GM23338 (cell line): ENCODE results near the gene SLC17A6. TPM values are rescaled to one million over a fixed set of nuclear protein-coding genes. Genes with fewer than 3 reads are reported as not detected.

Source experiments
- ATAC-seq: fragments of 200-7000 bp; cut with Tn5 transposase; 3 replicates; pipeline ENCODE4 v1.9.1; 2020
- DNase-seq: peaks from one replicate; pipeline ENCODE4 v3.0.0-alpha.2; 2015; ENCODE audit warnings: low spot score
- H2AFZ ChIP-seq: fragments of 200-600 bp; sonication (generic); 2 replicates; pipeline ENCODE4 v1.8.0; 2016; ENCODE audit warnings: antibody characterized with exemption, mild to moderate bottlenecking, moderate library complexity
- H3F3A ChIP-seq: fragments of 200-600 bp; sonication (generic); replicated peaks from 2 replicates; pipeline ENCODE4 v1.8.0; 2017; ENCODE audit warnings: antibody characterized with exemption, mixed run types, low read depth
- H3K27ac ChIP-seq: fragments of 200-600 bp; sonication (generic); 2 replicates; pipeline ENCODE4 v1.6.1; 2016; ENCODE audit warnings: low read depth
- H3K27me3 ChIP-seq: fragments of 200-600 bp; sonication (generic); 2 replicates; pipeline ENCODE4 v1.8.0; 2016; ENCODE audit warnings: mild to moderate bottlenecking, mixed run types, moderate library complexity; ENCODE audit not compliant: insufficient read depth
- H3K36me3 ChIP-seq: fragments of 200-600 bp; sonication (generic); 2 replicates; pipeline ENCODE4 v1.8.0; 2016; ENCODE audit warnings: mild to moderate bottlenecking; ENCODE audit not compliant: insufficient read depth
- H3K4me1 ChIP-seq: fragments of 200-600 bp; sonication (generic); 2 replicates; pipeline ENCODE4 v1.8.0; 2016; ENCODE audit warnings: mild to moderate bottlenecking, moderate library complexity; ENCODE audit not compliant: insufficient read depth
- H3K4me2 ChIP-seq: fragments of 200-600 bp; sonication (generic); 2 replicates; pipeline ENCODE4 v1.7.1; 2017; ENCODE audit warnings: mixed run types
- H3K4me3 ChIP-seq: fragments of 200-600 bp; sonication (generic); 2 replicates; pipeline ENCODE4 v1.6.1; 2016; ENCODE audit warnings: mixed run types
- H3K79me2 ChIP-seq: fragments of 200-600 bp; sonication (generic); replicated peaks from 2 replicates; pipeline ENCODE4 v1.8.0; 2017; ENCODE audit warnings: mild to moderate bottlenecking; ENCODE audit not compliant: insufficient read depth
- H3K9me2 ChIP-seq: fragments of 200-600 bp; sonication (generic); 2 replicates; pipeline ENCODE4 v1.8.0; 2017; ENCODE audit not compliant: insufficient read depth
- H4K20me1 ChIP-seq: fragments of 200-600 bp; sonication (generic); replicated peaks from 2 replicates; pipeline ENCODE4 v1.8.0; 2017; ENCODE audit warnings: mild to moderate bottlenecking; ENCODE audit not compliant: insufficient read depth
- H3K27ac Mint-ChIP-seq: 2 replicates; pipeline ENCODE4 v1.8.0; 2020; ENCODE audit warnings: inconsistent platforms, mild to moderate bottlenecking, moderate library complexity, mixed read lengths
- H3K27me3 Mint-ChIP-seq: 3 replicates; pipeline ENCODE4 v1.8.0; 2022; ENCODE audit warnings: low read depth, mild to moderate bottlenecking, moderate library complexity, mixed read lengths, inconsistent platforms; ENCODE audit not compliant: insufficient read depth, poor library complexity
- H3K36me3 Mint-ChIP-seq: 3 replicates; pipeline ENCODE4 v1.8.0; 2021; ENCODE audit warnings: low read depth, mild to moderate bottlenecking, inconsistent platforms, moderate library complexity, mixed read lengths
- H3K4me1 Mint-ChIP-seq: 3 replicates; pipeline ENCODE4 v1.8.0; 2020; ENCODE audit warnings: mild to moderate bottlenecking, inconsistent platforms, mixed read lengths
- H3K4me3 Mint-ChIP-seq: 3 replicates; pipeline ENCODE4 v1.8.0; 2021; ENCODE audit warnings: moderate library complexity, mild to moderate bottlenecking, inconsistent platforms, mixed read lengths
- H3K9me3 Mint-ChIP-seq: 3 replicates; pipeline ENCODE4 v1.8.0; 2020; ENCODE audit warnings: moderate library complexity, mild to moderate bottlenecking, inconsistent platforms, mixed read lengths
- CREB1 ChIP-seq: fragments of 250-450 bp; sonication (Bioruptor Pico); IDR thresholded peaks from 2 replicates; pipeline ENCODE4 v1.5.0; 2020; ENCODE audit warnings: low read depth, mild to moderate bottlenecking, moderate library complexity
- EZH2 ChIP-seq: fragments of 200-600 bp; sonication (generic); IDR thresholded peaks from one replicate; pipeline ENCODE4 v1.8.0; 2017; ENCODE audit warnings: antibody characterized with exemption, mild to moderate bottlenecking, low read depth; ENCODE audit not compliant: unreplicated experiment
- EZH2phosphoT487 ChIP-seq: fragments of 200-600 bp; sonication (generic); IDR thresholded peaks from one replicate; pipeline ENCODE4 v1.8.1; 2018; ENCODE audit warnings: antibody characterized with exemption; ENCODE audit not compliant: unreplicated experiment
- JUNB ChIP-seq: IDR thresholded peaks from one replicate; pipeline ENCODE4 v1.6.1; 2016; ENCODE audit warnings: antibody characterized with exemption; ENCODE audit not compliant: unreplicated experiment
- NANOG ChIP-seq: IDR thresholded peaks from 2 replicates; pipeline ENCODE4 v1.6.1; 2016; ENCODE audit warnings: antibody characterized with exemption, borderline replicate concordance
- POLR2AphosphoS5 ChIP-seq: IDR thresholded peaks from 2 replicates; pipeline ENCODE4 v1.6.1; 2016; ENCODE audit warnings: antibody characterized with exemption, low read depth
- STAT1 ChIP-seq: IDR thresholded peaks from one replicate; pipeline ENCODE4 v1.6.1; 2016; ENCODE audit warnings: antibody characterized with exemption; ENCODE audit not compliant: unreplicated experiment
- ZNF114 ChIP-seq: fragments of 250-450 bp; sonication (Bioruptor Pico); IDR thresholded peaks from 2 replicates; pipeline ENCODE4 v1.5.0; 2020; ENCODE audit warnings: mild to moderate bottlenecking, moderate library complexity
- ZNF331 ChIP-seq: fragments of 250-450 bp; sonication (Bioruptor Pico); IDR thresholded peaks from 2 replicates; pipeline ENCODE4 v1.5.0; 2020; ENCODE audit warnings: low read depth, mild to moderate bottlenecking, moderate library complexity
- polyA plus RNA-seq: library from polyadenylated mRNA; unstranded; fragments of >200 nt; fragmentation: Nextera tagmentation; extraction: Ambion mirVana; gene quantifications from 2 replicates; pipeline ENCODE4 v1.2.1, GENCODE V29; 2016
- total RNA-seq: library from RNA; depleted of rRNA; stranded (reverse); fragments of >200 nt; shearing (Covaris generic); gene quantifications from 2 replicates; pipeline ENCODE4 v1.2.3, GENCODE V29; 2014
- TF ChIP-seq, protein P1 (sequence below): IDR thresholded peaks from one replicate; pipeline ENCODE4 v1.6.1; 2018; ENCODE audit warnings: antibody characterized with exemption; ENCODE audit not compliant: unreplicated experiment
- TF ChIP-seq, protein P2 (sequence below): IDR thresholded peaks from 2 replicates; pipeline ENCODE4 v1.6.1; 2016; ENCODE audit warnings: antibody characterized with exemption
- TF ChIP-seq, protein P3 (sequence below), 2 experiments: fragments of 200-600 bp in 1 of 2; sonication (generic) in 1 of 2; conservative IDR thresholded peaks; 2 replicates each; pipeline versions ENCODE4 v1.5.1 to v1.6.1; 2016 to 2017; ENCODE audit warnings: antibody characterized with exemption in 2 of 2, low read depth in 2 of 2, mild to moderate bottlenecking in 2 of 2, moderate library complexity in 1 of 2
- TF ChIP-seq, protein P4 (sequence below): fragments of 250-450 bp; sonication (Bioruptor Pico); IDR thresholded peaks from 2 replicates; pipeline ENCODE4 v1.5.0; 2020; ENCODE audit warnings: mild to moderate bottlenecking, moderate library complexity

The SLC17A6 gene
- total and polyA plus RNA-seq, 2 experiments from 2014 or later, result 0.31 TPM

DNA sequence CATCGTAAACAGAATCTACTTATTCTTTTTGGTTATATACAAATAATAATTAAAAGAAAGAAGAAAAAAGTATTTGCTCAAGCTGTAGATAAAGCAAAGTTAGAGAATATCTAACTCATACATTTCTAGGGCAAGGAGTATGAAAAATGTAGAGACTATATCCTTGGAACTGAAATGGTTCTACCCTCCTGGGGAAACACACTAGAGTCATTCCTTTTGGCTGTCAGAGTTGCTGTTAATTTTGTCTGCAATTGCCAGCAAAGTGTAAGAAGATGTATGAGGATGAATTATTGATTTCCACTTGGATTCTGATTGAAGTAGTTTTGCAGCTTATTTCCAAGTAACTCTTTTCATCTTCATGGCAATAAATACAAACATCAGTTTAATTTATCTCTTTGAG, 69.1 kb downstream of the SLC17A6 start:
- Mint-ChIP-seq H3K27ac (no peak overlapping the region), H3K4me1 (peaks cover 22% of the 10 kb centered on the region), H3K4me3 (no peak overlapping the region), H3K9me3 (no peaks in the 10 kb centered on the region), H3K27me3 (no peaks in the 10 kb centered on the region), H3K36me3 (no peaks in the 10 kb centered on the region)
- no peak for ATAC-seq
- H3K4me3 ChIP-seq, result no peak overlapping the region
- no peaks in the 10 kb centered on the region for H3K27me3 ChIP-seq
- H3K4me1 ChIP-seq, result peaks cover 16% of the 10 kb centered on the region
- no peaks in the 10 kb centered on the region for H4K20me1 ChIP-seq
- no peak overlapping the region for H2AFZ ChIP-seq
- H3K36me3 ChIP-seq, result no peaks in the 10 kb centered on the region
- peaks cover 8% of the 10 kb centered on the region; the same call in 1 of the 2 replicates for H3K9me2 ChIP-seq
- no peak overlapping the region for H3K4me2 ChIP-seq
- no peak for DNase-seq
- H3F3A ChIP-seq, result no peaks in the 10 kb centered on the region
- TF ChIP-seq, protein P1, sequence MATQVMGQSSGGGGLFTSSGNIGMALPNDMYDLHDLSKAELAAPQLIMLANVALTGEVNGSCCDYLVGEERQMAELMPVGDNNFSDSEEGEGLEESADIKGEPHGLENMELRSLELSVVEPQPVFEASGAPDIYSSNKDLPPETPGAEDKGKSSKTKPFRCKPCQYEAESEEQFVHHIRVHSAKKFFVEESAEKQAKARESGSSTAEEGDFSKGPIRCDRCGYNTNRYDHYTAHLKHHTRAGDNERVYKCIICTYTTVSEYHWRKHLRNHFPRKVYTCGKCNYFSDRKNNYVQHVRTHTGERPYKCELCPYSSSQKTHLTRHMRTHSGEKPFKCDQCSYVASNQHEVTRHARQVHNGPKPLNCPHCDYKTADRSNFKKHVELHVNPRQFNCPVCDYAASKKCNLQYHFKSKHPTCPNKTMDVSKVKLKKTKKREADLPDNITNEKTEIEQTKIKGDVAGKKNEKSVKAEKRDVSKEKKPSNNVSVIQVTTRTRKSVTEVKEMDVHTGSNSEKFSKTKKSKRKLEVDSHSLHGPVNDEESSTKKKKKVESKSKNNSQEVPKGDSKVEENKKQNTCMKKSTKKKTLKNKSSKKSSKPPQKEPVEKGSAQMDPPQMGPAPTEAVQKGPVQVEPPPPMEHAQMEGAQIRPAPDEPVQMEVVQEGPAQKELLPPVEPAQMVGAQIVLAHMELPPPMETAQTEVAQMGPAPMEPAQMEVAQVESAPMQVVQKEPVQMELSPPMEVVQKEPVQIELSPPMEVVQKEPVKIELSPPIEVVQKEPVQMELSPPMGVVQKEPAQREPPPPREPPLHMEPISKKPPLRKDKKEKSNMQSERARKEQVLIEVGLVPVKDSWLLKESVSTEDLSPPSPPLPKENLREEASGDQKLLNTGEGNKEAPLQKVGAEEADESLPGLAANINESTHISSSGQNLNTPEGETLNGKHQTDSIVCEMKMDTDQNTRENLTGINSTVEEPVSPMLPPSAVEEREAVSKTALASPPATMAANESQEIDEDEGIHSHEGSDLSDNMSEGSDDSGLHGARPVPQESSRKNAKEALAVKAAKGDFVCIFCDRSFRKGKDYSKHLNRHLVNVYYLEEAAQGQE, result no peak
- no peak for TF ChIP-seq NANOG
- no peak for TF ChIP-seq CREB1 (CRISPR knock-in tag)
- no peak for TF ChIP-seq ZNF331 (CRISPR knock-in tag)
- TF ChIP-seq, protein P2, sequence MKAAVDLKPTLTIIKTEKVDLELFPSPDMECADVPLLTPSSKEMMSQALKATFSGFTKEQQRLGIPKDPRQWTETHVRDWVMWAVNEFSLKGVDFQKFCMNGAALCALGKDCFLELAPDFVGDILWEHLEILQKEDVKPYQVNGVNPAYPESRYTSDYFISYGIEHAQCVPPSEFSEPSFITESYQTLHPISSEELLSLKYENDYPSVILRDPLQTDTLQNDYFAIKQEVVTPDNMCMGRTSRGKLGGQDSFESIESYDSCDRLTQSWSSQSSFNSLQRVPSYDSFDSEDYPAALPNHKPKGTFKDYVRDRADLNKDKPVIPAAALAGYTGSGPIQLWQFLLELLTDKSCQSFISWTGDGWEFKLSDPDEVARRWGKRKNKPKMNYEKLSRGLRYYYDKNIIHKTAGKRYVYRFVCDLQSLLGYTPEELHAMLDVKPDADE, result no peak
- no peak for TF ChIP-seq EZH2phosphoT487
- no peak for TF ChIP-seq EZH2
- TF ChIP-seq POLR2AphosphoS5, result no peak
- TF ChIP-seq, protein P3, sequence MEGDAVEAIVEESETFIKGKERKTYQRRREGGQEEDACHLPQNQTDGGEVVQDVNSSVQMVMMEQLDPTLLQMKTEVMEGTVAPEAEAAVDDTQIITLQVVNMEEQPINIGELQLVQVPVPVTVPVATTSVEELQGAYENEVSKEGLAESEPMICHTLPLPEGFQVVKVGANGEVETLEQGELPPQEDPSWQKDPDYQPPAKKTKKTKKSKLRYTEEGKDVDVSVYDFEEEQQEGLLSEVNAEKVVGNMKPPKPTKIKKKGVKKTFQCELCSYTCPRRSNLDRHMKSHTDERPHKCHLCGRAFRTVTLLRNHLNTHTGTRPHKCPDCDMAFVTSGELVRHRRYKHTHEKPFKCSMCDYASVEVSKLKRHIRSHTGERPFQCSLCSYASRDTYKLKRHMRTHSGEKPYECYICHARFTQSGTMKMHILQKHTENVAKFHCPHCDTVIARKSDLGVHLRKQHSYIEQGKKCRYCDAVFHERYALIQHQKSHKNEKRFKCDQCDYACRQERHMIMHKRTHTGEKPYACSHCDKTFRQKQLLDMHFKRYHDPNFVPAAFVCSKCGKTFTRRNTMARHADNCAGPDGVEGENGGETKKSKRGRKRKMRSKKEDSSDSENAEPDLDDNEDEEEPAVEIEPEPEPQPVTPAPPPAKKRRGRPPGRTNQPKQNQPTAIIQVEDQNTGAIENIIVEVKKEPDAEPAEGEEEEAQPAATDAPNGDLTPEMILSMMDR (conservative IDR thresholded peaks at IDR 0.05; ENCODE audit: low read depth in 2 of 2), result no peak
- no peak for TF ChIP-seq JUNB
- TF ChIP-seq, protein P4, sequence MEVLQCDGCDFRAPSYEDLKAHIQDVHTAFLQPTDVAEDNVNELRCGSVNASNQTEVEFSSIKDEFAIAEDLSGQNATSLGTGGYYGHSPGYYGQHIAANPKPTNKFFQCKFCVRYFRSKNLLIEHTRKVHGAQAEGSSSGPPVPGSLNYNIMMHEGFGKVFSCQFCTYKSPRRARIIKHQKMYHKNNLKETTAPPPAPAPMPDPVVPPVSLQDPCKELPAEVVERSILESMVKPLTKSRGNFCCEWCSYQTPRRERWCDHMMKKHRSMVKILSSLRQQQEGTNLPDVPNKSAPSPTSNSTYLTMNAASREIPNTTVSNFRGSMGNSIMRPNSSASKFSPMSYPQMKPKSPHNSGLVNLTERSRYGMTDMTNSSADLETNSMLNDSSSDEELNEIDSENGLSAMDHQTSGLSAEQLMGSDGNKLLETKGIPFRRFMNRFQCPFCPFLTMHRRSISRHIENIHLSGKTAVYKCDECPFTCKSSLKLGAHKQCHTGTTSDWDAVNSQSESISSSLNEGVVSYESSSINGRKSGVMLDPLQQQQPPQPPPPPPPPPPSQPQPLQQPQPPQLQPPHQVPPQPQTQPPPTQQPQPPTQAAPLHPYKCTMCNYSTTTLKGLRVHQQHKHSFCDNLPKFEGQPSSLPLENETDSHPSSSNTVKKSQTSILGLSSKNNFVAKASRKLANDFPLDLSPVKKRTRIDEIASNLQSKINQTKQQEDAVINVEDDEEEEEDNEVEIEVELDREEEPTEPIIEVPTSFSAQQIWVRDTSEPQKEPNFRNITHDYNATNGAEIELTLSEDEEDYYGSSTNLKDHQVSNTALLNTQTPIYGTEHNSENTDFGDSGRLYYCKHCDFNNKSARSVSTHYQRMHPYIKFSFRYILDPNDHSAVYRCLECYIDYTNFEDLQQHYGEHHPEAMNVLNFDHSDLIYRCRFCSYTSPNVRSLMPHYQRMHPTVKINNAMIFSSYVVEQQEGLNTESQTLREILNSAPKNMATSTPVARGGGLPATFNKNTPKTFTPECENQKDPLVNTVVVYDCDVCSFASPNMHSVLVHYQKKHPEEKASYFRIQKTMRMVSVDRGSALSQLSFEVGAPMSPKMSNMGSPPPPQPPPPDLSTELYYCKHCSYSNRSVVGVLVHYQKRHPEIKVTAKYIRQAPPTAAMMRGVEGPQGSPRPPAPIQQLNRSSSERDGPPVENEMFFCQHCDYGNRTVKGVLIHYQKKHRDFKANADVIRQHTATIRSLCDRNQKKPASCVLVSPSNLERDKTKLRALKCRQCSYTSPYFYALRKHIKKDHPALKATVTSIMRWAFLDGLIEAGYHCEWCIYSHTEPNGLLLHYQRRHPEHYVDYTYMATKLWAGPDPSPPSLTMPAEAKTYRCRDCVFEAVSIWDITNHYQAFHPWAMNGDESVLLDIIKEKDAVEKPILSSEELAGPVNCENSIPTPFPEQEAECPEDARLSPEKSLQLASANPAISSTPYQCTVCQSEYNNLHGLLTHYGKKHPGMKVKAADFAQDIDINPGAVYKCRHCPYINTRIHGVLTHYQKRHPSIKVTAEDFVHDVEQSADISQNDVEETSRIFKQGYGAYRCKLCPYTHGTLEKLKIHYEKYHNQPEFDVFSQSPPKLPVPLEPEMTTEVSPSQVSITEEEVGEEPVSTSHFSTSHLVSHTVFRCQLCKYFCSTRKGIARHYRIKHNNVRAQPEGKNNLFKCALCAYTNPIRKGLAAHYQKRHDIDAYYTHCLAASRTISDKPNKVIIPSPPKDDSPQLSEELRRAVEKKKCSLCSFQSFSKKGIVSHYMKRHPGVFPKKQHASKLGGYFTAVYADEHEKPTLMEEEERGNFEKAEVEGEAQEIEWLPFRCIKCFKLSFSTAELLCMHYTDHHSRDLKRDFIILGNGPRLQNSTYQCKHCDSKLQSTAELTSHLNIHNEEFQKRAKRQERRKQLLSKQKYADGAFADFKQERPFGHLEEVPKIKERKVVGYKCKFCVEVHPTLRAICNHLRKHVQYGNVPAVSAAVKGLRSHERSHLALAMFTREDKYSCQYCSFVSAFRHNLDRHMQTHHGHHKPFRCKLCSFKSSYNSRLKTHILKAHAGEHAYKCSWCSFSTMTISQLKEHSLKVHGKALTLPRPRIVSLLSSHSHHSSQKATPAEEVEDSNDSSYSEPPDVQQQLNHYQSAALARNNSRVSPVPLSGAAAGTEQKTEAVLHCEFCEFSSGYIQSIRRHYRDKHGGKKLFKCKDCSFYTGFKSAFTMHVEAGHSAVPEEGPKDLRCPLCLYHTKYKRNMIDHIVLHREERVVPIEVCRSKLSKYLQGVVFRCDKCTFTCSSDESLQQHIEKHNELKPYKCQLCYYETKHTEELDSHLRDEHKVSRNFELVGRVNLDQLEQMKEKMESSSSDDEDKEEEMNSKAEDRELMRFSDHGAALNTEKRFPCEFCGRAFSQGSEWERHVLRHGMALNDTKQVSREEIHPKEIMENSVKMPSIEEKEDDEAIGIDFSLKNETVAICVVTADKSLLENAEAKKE (CRISPR knock-in tag), result no peak
- TF ChIP-seq ZNF114, result no peak
- TF ChIP-seq STAT1, result no peak
- no peaks in the 10 kb centered on the region for H3K79me2 ChIP-seq
- no peak overlapping the region for H3K27ac ChIP-seq
